ENCODE measurements around the gene SV2B. TPM values are rescaled to one million over a fixed set of nuclear protein-coding genes. Genes with fewer than 3 reads are reported as not detected.

Gene SV2B
- total RNA-seq, 1 experiment from 2014 or later = not detected

GRCh38 chr15:91061997-91062396 is 38.1 kb upstream of the SV2B start:
- Histone ChIP-seq H2BK20ac (ENCODE audit: low read depth, low read length, poor library complexity, severe bottlenecking) (no peak overlapping the region), H4K20me1 (ENCODE audit: control insufficient read depth, insufficient read depth, insufficient read length) (no peaks in the 10 kb centered on the region), H3K14ac (ENCODE audit: insufficient read depth, low read length) (no peak overlapping the region), H3K27me3 (ENCODE audit: insufficient read depth, low read length) (no peaks in the 10 kb centered on the region), H2BK15ac (ENCODE audit: low read depth, low read length) (no peak overlapping the region), H3K56ac (ENCODE audit: insufficient read length, low read depth, low read length) (no peak overlapping the region), H3K27ac (ENCODE audit: insufficient read length, low read depth, low read length) (no peak overlapping the region), H4K5ac (ENCODE audit: insufficient read length, low read depth, low read length) (no peak overlapping the region), H2AFZ (ENCODE audit: low read length) (peak overlapping the region; percentile 60), H2BK12ac (ENCODE audit: insufficient read length, low read depth, low read length) (no peak overlapping the region), H3T11ph (ENCODE audit: low read length) (no peak overlapping the region), H3K9ac (ENCODE audit: extremely low read depth, insufficient read length, low read length) (no peak overlapping the region), H2BK120ac (ENCODE audit: low read depth, low read length, poor library complexity, severe bottlenecking) (no peak overlapping the region), H3K18ac (ENCODE audit: insufficient read length, low read depth, low read length) (no peak overlapping the region), H3K23ac (ENCODE audit: insufficient read length, low read depth, low read length) (no peak overlapping the region), H3K9me3 (ENCODE audit: control insufficient read depth, low read depth, low read length) (peaks cover 4% of the 10 kb centered on the region), H4K8ac (replicated peaks; ENCODE audit: insufficient read length, low read depth, low read length) (no peak overlapping the region), H2AK5ac (ENCODE audit: insufficient read length, low read length) (no peak overlapping the region), H4K91ac (ENCODE audit: insufficient read length, low read depth, low read length) (no peak overlapping the region), H3K4me1 (ENCODE audit: insufficient read depth, low read length) (no peaks in the 10 kb centered on the region), H3K23me2 (ENCODE audit: insufficient read length, low read depth, low read length, poor library complexity, severe bottlenecking) (no peaks in the 10 kb centered on the region), H3K79me1 (ENCODE audit: insufficient read depth, low read depth, low read length, poor library complexity, severe bottlenecking) (no peaks in the 10 kb centered on the region), H3K4ac (ENCODE audit: low read depth, low read length) (no peak overlapping the region), H3K79me2 (ENCODE audit: insufficient read depth, low read length) (no peaks in the 10 kb centered on the region; the same call in 1 of the 2 replicates), H2BK5ac (ENCODE audit: insufficient read length, low read length) (no peak overlapping the region), H3K4me2 (ENCODE audit: insufficient read depth, insufficient read length, low read length) (no peak overlapping the region)
- no peak for DNase-seq
- no CpG with 5 or more reads among the region's 5 CpGs for WGBS (ENCODE audit: extremely low coverage, insufficient read length, low lambda C conversion rate)
- TF ChIP-seq, protein P1, sequence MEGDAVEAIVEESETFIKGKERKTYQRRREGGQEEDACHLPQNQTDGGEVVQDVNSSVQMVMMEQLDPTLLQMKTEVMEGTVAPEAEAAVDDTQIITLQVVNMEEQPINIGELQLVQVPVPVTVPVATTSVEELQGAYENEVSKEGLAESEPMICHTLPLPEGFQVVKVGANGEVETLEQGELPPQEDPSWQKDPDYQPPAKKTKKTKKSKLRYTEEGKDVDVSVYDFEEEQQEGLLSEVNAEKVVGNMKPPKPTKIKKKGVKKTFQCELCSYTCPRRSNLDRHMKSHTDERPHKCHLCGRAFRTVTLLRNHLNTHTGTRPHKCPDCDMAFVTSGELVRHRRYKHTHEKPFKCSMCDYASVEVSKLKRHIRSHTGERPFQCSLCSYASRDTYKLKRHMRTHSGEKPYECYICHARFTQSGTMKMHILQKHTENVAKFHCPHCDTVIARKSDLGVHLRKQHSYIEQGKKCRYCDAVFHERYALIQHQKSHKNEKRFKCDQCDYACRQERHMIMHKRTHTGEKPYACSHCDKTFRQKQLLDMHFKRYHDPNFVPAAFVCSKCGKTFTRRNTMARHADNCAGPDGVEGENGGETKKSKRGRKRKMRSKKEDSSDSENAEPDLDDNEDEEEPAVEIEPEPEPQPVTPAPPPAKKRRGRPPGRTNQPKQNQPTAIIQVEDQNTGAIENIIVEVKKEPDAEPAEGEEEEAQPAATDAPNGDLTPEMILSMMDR (conservative IDR thresholded peaks at IDR 0.05) = no peak
- H3K27ac Mint-ChIP-seq = no peak overlapping the region
- peaks cover 0 to 12% (median 3%) of the 10 kb centered on the region in 3 experiments; a peak in 4 of 7 replicates for H3K36me3 Mint-ChIP-seq (ENCODE audit: insufficient read depth in 1 of 3, low read depth in 3 of 3)
- no peak overlapping the region for H3K4me3 Mint-ChIP-seq
- peaks cover 7 to 12% of the 10 kb centered on the region in 2 experiments for H3K9me3 Mint-ChIP-seq
- H3K4me1 Mint-ChIP-seq = peaks cover 0 to under 1% of the 10 kb centered on the region in 2 experiments; a peak in 1 of 4 replicates
- H3K27me3 Mint-ChIP-seq (ENCODE audit: low read depth) = peaks cover 24% of the 10 kb centered on the region

All from H9 (cell line).